GM10266 (cell line): ENCODE measurements around the gene EHBP1.
A peak's percentile ranks its signal among the peaks of the same experiment; 100 is the strongest.

Experiments used
- DNase-seq: peaks from one replicate; pipeline ENCODE4 v3.0.0; 2012; ENCODE audit errors: extremely low spot score
- CTCF ChIP-seq: IDR thresholded peaks from 2 replicates; pipeline ENCODE4 v1.5.1; 2012; ENCODE audit warnings: mild to moderate bottlenecking, low read depth; ENCODE audit not compliant: control insufficient read depth, insufficient read depth; ENCODE audit errors: missing control alignments

EHBP1 gene

DNA sequence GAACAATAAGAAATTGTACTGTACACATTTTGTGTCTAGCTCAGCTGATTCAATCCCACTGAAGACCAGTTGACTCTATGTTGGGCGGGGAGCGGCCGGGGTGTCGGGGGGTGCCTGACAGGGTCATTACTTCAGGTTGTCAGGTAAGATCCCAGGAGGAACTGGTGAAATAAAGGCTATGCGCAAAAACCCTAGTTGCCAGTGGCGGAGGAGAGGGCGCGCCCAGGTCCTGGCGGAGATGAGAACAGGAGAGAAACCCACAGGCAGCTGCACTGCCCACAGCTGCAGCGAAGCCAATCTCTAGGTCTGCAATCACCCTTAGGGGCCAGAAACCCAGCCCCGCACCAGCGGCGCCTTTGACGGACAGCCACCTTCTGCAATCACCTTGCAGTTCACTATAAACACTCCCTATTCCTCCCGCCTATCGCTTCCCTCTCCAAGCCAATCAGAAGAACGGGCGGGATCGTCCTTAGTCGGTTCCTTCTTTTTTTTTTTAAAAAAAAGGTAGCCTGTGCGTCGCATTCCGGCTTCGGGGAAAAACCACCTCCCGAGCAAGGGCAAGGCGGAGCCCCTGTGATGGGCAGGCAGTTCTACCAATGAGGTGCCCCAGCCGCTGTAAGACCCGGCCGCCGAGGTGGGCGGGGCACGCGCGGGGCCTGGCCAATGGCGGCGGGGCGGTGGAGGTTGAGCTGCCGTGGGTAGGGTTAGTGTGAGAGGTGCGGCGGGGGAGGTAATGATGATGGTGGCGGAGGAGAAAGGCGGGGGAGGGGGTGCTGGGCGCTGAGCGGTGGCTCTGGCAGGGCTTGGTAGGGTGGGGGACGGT, at the start of gene EHBP1:
Gene EHBP1 (plus strand): TSS at position 707 of the 823 bp plus-strand sequence. CDS start 1,479 bp downstream, outside the sequence.
- no peak for TF ChIP-seq CTCF
- peak; percentile 98 for DNase-seq

DNA sequence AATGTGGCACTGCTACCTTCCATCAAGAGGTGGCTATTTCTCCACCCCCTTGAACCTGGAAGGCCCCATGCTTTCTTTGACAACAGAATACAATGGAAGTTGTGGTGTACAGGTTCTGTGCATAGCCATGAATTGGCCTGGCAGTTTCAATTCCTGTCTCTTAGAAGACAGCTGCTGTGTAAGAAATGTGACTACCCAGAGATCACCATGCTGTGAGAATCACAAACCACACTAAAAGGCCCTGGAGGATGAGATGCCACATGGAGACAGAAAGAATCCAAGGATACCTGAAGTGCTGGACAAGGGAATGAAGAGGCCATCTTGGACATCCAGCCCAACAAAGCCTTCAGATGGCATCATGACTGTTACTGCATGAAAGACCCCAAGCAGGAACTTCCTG, 47.7 kb upstream of the EHBP1 start:
- no peak for TF ChIP-seq CTCF
- DNase-seq: no peak

DNA sequence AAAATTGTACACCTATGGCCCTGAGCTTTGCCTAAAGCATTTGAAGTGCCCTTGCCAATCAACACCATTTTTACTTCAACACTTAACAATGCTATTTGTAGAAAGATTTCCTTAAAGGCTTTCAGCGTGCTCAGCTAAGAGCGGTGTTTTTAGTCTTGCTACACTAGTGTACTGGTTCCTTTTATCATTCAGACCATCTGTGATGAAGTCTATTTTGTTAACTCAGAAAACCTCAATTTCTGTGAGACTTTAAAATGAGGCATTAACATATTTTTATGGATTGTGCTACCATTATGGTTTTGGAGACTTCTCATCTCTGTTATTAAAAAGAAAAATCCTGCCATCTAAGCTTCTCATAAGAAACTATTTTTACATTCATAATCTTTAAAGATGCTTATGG, 46.6 kb upstream of the EHBP1 start:
- TF ChIP-seq CTCF: no peak

GRCh38 chr2:62660087-62660486, 45.4 kb upstream of the EHBP1 start:
- TF ChIP-seq CTCF: no peak
- DNase-seq: peak; percentile 32

More for the DNA sequence above, 46.6 kb upstream of the EHBP1 start:
- DNase-seq: no peak

DNA sequence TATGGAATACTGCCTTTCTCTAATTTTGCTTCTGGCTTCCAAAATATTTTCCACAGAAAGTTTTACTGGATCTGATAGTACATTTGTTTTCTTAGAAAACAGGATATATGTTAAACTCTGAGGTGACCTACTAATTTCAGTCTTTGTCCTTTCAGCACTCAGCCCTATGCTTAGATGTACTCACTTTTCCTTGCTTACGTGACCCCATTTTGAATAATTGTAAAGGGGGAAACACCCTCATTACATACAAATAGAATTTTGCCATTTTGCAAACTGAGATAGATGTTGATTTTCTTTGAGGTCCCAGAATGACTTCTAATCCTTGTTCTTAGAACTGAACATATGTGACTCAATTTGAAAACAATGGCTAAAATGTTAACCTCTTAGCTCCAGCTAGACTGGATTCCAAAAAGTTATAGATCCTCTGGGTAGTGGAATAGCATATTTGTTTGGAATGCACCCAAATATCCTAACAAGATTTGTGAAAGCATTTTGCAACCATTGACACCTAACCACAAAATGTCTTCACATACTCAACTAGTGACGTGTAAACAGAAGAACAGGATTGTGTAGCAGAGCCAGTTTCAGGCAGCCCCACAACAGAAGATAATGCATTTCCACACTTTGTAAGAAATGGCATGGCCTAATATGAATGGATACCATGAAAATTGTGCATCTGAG, 44.8 kb upstream of the EHBP1 start:
- no peak for TF ChIP-seq CTCF
- DNase-seq: peak; percentile 10

GRCh38 chr2:62661263-62661635, 44.3 kb upstream of the EHBP1 start:
- no peak for TF ChIP-seq CTCF
- DNase-seq: no peak

DNA sequence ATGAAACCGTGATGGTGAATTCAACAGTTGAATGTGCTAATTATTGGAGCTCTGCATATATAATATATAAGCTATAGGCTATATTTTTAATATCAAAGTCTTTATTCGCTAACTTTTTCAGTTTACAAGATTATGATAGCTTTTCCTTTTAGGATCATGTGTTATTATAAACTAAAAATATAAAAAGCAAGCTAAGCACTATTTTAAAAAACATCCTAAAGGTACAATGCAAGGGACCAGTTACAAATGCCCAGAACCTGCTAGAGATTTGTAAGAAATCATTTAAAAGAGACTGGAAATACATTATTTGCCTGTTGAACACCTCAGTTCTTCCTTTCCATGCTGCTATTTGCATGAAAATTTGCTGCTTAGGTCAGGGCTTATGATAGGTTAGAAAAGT, 43.4 kb upstream of the EHBP1 start:
- TF ChIP-seq CTCF: no peak
- no peak for DNase-seq
